GM18870 (cell line): ENCODE data around the gene PDE7B.
"Not testable (repeated sequence)": the region's sequence is repeated elsewhere in the genome, so short reads cannot be mapped to it uniquely, and the experiment has no call there.

Experiments used
- ATAC-seq: cut with Tn5 transposase; IDR thresholded peaks from one replicate; pipeline ENCODE4 v1.9.1; 2021; ENCODE audit warnings: moderate library complexity; ENCODE audit not compliant: unreplicated experiment

PDE7B gene

DNA sequence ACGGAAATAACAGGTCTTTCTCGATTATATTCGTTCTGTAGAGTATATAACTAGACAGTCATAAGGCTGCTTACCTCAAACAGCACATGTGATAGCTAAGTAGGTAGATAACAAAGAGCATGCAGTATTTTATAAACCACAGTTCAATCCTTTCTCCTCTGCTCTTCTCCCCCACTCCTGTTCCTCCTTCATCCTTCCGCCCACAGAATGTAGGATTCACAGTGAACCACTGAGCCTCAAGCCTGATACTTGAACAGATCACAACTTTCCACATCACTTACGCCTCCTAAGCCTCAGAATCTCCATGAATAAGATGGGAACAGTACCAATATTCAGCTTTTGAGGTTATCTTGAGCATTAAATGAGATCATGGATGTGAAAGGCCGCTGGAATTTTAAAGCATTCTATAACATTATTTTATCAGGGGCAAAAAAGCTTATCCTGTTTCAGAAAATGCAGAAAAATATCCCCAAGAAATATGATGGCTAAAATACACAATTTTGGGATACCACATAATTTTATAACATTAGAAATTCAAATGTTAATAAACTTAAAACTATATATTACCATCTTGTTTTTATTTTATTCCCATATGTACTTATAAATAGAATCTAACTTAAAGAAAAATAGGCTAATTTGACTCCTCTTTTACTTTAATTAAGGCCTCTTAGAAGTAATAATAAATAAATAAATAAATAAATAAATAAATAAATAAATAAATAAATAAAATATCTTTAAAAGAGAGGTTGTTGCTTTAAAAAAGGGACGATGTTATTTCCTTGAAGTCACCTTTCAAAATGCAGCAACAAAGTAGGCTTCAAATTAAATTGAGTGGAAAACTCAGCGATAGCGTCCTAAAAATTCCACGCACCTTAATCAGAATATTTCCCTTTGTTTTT lies 365.3 kb downstream of the PDE7B start:
- ATAC-seq = no peak

DNA sequence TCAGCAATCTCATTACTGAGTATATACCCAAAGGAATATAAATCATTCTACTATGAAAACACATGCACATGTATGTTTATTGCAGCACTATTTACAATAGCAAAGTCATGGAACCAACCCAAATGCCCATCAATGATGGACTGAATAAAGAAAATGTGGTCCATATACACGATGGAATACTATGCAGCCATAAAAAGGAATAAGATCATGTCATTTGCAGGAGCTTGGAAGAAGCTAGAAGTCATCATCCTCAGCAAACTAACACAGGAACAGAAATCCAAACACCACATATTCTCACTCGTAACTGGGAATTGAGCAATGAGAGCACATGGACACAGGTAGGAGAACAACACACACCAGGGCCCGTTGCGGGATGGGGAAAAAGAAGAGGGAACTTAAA lies 373.5 kb downstream of the PDE7B start:
- ATAC-seq = not testable (repeated sequence)

DNA sequence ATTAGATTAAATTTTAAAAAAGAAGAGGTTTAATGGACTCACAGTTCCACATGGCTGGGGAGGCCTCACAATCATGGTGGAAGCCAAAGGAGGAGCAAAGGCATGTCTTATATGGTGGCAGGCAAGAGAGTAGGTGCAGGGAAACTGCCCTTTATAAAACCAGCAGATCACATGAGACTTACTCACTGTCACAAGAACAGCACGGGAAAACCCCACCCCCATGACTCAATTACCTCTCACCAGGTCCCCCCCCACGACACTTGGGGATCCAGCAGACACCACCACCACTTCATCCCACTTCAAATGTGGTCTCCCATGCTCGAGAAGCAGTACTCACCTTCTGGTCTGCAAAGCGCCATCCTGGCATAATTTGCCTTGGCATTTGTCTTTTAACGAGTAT lies 374.0 kb downstream of the PDE7B start:
- ATAC-seq = no peak

DNA sequence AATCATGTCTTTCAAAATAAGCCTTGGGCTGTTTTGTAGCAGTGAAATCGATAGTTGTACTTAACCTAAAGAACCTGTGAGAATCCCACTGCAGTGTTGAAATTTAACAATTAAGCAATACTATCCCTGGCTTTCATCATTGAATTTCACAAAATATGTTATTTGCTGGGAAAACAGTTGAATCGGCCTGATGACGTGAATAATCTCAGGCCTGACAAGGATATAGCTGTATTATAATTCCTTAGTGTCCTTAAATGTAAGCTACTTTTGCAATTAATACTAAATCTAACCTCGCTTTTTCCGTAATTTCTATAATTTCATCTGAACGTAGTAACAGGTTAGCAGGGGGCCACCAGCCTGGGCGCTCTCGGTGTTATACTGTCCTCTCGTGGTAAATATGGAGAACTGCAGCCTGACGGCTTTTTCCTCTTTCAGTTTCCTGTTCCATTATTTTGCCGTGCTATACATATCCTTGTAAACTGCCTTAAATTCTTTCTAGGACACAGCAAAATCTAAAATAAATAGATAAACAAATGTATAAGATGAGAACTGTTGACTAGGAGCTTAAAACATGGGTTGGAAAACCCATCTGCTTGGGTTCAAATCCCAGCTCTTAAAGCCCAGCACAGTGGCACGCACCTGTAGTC lies 374.6 kb downstream of the PDE7B start:
- ATAC-seq = peak; percentile 62

DNA sequence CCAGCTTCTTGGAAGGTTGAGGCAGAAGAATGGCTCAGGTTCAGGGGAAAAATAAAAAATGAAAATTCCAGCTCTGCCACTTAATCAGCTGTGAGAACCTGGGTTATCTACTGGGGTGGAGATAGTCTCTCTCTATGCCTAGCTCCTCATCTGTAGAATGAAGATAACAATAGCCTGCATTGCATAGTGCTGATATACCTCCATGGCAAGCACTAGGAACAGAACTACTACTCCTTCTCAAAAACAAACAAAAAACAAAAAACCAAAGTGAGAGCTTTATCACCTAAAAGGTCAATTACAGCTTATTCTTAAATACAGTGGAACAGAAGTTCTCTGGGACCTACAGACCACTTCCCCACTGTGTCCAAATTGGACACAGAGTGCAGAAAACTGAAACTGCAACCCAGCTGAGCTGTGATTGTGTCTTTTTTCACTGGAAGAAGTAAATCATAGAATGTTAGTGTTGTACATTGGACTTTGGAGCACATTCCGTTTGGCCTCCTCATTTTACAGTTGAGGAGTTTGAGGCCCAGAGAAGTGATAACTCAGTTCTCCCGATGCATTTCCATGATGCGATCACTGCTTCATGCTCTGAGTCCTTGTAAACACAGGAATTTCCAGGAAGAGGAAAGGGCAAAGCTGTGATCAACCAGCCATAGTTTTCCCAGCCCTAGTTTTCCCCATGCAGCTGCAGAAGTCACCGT lies 375.3 kb downstream of the PDE7B start:
- ATAC-seq = peak; percentile 27

DNA sequence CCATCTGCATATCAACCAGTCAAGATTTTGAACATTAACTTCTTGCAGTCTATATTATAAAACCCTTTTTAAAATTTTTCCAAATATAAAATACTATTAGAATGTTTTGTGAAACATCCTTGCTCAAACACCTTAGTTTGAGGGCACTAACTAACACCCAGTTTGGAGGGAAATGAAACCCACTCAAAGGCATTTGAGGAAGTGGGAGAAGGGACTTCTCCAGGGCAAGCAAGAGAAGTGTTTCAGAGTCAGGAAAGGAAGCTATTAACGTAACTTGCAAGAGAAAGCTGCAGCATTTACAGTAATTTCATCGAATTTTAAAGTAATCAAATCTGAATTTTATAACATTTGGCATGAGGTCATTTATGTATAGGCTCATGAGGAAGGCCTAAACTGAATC lies 377.3 kb downstream of the PDE7B start:
- no peak for ATAC-seq

DNA sequence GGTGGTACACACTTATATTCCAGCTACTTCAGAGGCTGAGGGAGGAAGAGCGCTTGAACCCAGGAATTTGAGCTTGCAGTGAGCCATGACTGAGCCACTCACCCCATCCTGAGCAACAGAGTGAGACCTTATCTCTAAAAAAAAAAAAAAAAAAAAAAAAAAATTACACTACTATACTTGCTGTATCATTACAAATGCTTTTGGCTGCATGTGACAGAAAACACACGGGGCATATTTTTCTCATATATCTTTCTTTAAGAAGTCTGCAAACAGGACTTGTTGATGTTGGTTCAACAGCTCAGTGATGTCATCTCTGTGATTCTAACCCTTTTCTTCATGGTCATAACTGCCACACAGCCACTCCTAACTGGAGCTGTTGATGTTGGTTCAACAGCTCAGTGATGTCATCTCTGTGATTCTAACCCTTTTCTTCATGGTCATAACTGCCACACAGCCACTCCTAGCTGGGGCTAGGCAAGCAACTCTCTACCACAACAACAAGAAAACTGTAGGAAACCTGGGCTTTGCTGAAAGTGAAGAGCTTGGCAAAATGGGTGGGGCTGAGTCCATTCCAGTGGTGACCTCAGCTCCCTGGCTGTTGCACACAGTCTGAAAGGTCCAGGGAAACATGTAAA lies 378.8 kb downstream of the PDE7B start:
- no peak for ATAC-seq

DNA sequence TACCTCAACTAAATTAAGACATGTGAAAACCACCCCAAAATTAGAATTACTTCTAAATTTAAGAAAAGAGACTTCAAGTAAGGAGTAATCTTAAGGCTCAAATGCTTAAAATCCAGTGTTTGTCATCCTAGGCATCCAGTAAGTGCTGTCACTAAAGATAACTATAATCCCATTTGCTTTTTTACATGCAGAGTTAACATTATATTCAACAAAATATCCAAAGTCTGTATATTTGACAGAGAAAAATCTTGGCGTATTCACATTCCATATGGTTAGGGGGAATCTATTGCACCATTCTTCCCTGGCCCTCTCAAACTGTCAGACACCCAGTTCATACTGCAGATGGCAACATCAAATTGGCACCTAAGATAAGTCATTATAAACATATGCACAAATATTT lies 381.2 kb downstream of the PDE7B start:
- no peak for ATAC-seq

DNA sequence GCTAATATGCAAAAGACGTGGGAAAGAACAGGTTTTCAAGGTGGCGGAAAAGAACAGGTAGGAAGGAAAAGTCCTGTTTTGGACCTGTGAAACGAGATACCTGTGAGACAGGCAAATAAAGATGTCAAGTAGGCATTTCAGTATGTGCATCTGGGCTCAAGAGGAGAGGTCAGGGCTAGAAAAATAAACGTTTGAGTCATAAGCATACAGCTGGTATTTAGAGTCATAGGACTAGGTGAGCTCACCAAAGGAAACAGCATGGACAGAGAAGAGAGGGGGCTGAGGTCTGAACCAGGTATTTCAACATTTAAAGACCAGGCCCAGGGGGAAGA lies 383.7 kb downstream of the PDE7B start:
- ATAC-seq = no peak

DNA sequence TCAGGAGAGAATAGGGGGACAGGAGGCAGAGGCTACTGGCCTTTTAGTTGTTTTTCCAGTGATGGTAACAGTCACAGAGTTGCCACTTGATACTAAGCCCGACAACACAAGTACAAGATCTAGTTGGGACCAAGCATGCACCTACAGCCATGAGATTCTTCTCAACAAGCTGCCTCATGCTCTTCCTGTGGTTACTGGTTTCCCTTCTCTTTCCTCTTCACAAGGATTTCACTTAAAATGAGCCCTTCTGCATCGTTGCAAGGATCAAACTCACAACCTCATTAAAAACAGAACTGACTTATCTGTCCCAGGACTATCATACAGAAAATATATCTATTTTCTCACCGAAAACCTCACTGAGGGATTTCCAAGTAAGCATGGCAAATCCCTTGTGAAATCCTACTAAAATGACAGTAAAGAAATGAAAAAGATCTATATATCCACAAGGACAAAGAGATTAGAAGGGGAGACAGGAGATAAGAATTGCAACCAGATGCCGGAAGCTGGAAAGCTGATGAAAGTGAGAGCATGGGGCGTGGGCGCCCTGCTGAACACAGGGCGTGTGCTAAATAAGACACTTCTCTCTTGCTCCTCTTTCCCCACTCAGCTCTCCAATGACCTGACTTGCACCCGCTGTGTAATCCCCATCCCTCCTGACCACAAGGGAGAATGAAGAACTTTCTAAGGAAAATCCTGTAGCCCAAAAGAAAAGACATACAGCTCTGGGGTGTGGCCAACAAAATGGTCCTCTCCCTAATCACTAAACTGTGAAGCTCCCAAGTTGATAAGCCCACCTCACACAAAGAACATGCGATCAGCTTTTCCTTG lies 385.2 kb downstream of the PDE7B start:
- no peak for ATAC-seq

DNA sequence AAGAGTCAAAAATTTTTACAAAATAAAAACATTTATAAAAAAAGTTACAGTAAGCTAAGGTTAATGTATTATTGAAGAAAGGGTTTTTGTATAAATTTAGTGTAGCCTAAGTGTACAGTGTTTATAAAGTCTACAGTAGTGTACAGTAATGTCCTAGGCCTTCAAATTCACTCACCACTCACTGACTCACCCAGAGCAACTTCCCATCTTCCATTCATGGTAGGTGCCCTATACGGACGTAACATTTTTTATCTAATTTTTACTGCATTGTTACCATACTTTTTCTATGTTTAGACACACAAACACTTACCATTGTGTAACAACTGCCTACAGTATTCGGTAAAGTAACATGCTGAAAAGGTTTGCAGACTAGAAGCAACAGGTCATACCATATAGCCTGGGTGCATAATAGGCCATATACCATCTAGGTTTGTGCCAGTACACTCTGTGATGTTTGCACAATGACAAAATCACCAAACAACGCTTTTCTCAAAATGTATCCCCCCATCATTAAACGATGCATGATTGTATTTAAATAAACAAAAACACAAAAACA lies 392.6 kb downstream of the PDE7B start:
- no peak for ATAC-seq
